Thymus (tissue), 11 donors: Measurements from ENCODE around the gene ANKRD13A. TPM values are rescaled to one million over a fixed set of nuclear protein-coding genes. Genes with fewer than 3 reads are reported as not detected.

Source experiments
- DNase-seq, 9 donors: peaks; one replicate each; pipeline ENCODE4 v3.0.0-alpha.2; 2013; ENCODE audit warnings: low spot score in 9 of 9, low read depth in 6 of 9, missing footprints in 1 of 9
- H3K27ac ChIP-seq, 2 donors: one replicate each; pipeline ENCODE4 v1.5.1; 2013; ENCODE audit warnings: control low read depth in 1 of 2, low read depth in 1 of 2, low read length in 1 of 2, mild to moderate bottlenecking in 1 of 2, moderate library complexity in 1 of 2
- H3K27me3 ChIP-seq, 2 donors: one replicate each; pipeline ENCODE4 v1.5.1; 2013; ENCODE audit warnings: low read length in 1 of 2; ENCODE audit not compliant: control insufficient read depth in 2 of 2, insufficient read depth in 1 of 2
- H3K36me3 ChIP-seq, 2 donors: one replicate each; pipeline ENCODE4 v1.5.1; 2013; ENCODE audit warnings: low read length in 1 of 2, mild to moderate bottlenecking in 1 of 2, moderate library complexity in 1 of 2; ENCODE audit not compliant: control insufficient read depth in 2 of 2, insufficient read depth in 2 of 2
- H3K4me1 ChIP-seq, 2 donors: one replicate each; pipeline ENCODE4 v1.5.1; 2013; ENCODE audit warnings: low read length in 2 of 2; ENCODE audit not compliant: control insufficient read depth in 2 of 2, insufficient read depth in 2 of 2
- H3K4me3 ChIP-seq, 2 donors: one replicate each; pipeline ENCODE4 v1.5.1; 2013; ENCODE audit warnings: low read length in 2 of 2, control low read depth in 1 of 2, mild to moderate bottlenecking in 1 of 2
- H3K9me3 ChIP-seq, 2 donors: one replicate each; pipeline ENCODE4 v1.5.1; 2013; ENCODE audit warnings: low read length in 1 of 2, mild to moderate bottlenecking in 1 of 2; ENCODE audit not compliant: control insufficient read depth in 2 of 2, insufficient read depth in 1 of 2
- WGBS: extraction: QIAGEN DNeasy Blood & Tissue Kit; methylation state at CpG from one replicate; pipeline ENCODE4 v1.1.7; 2013; 5-methylcytosine and 5-hydroxymethylcytosine counted together
- polyA plus RNA-seq: library from polyadenylated mRNA; stranded (reverse); fragments of 200-250 nt; gene quantifications from one replicate; pipeline ENCODE4 v1.2.3, GENCODE V29; 2013
- total RNA-seq: library from RNA; stranded (reverse); fragments of 120-200 nt; gene quantifications from one replicate; pipeline ENCODE4 v1.2.4, GENCODE V29; 2013
- donor health status: healthy.

ANKRD13A gene
- total and polyA plus RNA-seq, 2 donors: 30.8 to 47.2 TPM

GRCh38 chr12:109998241-109998903 lies 858 bp upstream of the ANKRD13A start:
- H3K4me1 ChIP-seq: peaks cover 28 to 29% of the 10 kb centered on the region in 2 donors
- 80% methylated on average over 9 of the region's 9 CpGs for WGBS

DNA sequence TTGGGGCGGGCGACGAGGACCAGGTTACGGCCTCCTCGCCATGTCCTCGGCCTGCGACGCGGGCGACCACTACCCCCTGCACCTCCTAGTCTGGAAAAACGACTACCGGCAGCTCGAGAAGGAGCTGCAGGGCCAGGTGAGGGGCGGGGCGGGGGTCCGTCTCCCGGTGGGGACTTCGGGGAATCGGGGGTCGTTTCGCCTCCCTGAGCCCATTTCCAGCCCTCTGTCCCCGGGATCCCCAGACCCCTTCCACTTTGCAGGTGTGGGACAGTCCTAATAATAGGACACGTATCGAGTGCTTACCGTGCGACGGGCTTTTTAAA lies 380 bp downstream of the ANKRD13A start:
- H3K9me3 ChIP-seq: no peaks in the 10 kb centered on the region
- peak overlapping the region; percentile 75 to 97 for H3K4me3 ChIP-seq
- under 1% methylated on average over 27 of the region's 27 CpGs for WGBS
- peaks cover 24% of the 10 kb centered on the region in 2 donors for H3K4me1 ChIP-seq
- no peak for DNase-seq
- no peak overlapping the region for H3K27ac ChIP-seq
- peaks cover 0 to 4% of the 10 kb centered on the region in 2 donors for H3K27me3 ChIP-seq
- H3K36me3 ChIP-seq: peaks cover 7 to 10% of the 10 kb centered on the region in 2 donors

More at GRCh38 chr12:109998241-109998903, 858 bp upstream of the ANKRD13A start:
- H3K27ac ChIP-seq: peak overlapping the region in 1 of 2 donors; percentile 46
- H3K4me3 ChIP-seq: peak overlapping the region; percentile 75 to 97
- peak in 1 of 9 donors; percentile 8 for DNase-seq
- peaks cover 6 to 7% of the 10 kb centered on the region in 2 donors for H3K36me3 ChIP-seq
- no peaks in the 10 kb centered on the region for H3K9me3 ChIP-seq
- H3K27me3 ChIP-seq: peaks cover 0 to 4% of the 10 kb centered on the region in 2 donors

GRCh38 chr12:109999983-110000505 lies 814 bp downstream of the ANKRD13A start:
- no peaks in the 10 kb centered on the region for H3K9me3 ChIP-seq
- H3K4me3 ChIP-seq: peak overlapping the region; percentile 75 to 97
- peaks cover 24% of the 10 kb centered on the region in 2 donors for H3K4me1 ChIP-seq
- peak in 2 of 9 donors; percentile 4 to 37 for DNase-seq
- peaks cover 0 to 4% of the 10 kb centered on the region in 2 donors for H3K27me3 ChIP-seq
- no peak overlapping the region for H3K27ac ChIP-seq
- peaks cover 7 to 10% of the 10 kb centered on the region in 2 donors for H3K36me3 ChIP-seq
- WGBS: 8% methylated on average over 17 of the region's 17 CpGs

DNA sequence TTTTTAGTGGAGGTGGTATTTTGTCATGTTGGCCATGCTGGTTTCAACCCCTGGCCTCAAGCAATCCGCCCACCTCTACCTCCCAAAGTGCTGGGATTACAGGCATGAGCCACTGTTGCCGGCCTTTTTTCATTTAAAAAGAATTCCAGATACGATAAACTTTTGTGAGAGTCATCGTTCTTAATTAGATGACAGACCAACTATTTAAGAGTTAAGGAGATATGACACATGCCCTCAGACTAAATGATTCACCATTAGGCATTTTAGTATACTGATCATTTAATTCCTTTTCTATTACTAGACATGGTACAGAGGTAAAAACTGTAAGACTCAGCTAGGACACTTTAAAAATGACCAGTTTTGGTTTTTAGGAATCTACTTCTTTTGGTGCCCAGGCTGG lies 2.4 kb downstream of the ANKRD13A start:
- peaks cover 7 to 10% of the 10 kb centered on the region in 2 donors for H3K36me3 ChIP-seq
- H3K27me3 ChIP-seq: peaks cover 0 to 4% of the 10 kb centered on the region in 2 donors
- H3K4me3 ChIP-seq: no peak overlapping the region
- 98% methylated on average over 4 of the region's 4 CpGs for WGBS
- no peaks in the 10 kb centered on the region for H3K9me3 ChIP-seq
- H3K27ac ChIP-seq: no peak overlapping the region
- DNase-seq: no peak
- peaks cover 21% of the 10 kb centered on the region in 2 donors for H3K4me1 ChIP-seq

GRCh38 chr12:110002676-110003515 lies 3.7 kb downstream of the ANKRD13A start:
- Histone ChIP-seq H3K4me3 (no peak overlapping the region), H3K9me3 (no peaks in the 10 kb centered on the region), H3K4me1 (peaks cover 20% of the 10 kb centered on the region in 2 donors), H3K27me3 (peaks cover 0 to 4% of the 10 kb centered on the region in 2 donors), H3K27ac (no peak overlapping the region), H3K36me3 (peaks cover 7 to 10% of the 10 kb centered on the region in 2 donors)
- DNase-seq: no peak
- 94% methylated on average over 8 of the region's 8 CpGs for WGBS

DNA sequence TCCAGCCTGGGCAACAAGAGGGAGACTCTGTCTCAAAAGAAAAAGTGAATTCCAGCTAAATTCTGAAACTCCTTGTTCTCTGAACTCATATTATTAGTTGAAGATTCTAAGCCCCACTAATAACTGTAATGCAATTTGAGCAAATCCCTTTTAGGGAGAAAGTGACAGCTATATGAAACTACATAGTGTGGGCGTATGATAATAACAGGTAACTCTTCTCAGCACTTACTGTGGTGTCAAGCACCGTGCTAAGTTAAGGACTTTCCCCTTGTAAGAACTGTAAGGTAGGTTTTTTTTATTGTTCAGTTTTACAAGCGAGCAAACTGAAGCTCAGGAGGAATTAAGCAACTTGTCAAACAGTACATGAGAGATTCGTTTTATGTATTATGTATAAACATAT lies 5.4 kb downstream of the ANKRD13A start:
- no peak overlapping the region for H3K27ac ChIP-seq
- peaks cover 0 to 4% of the 10 kb centered on the region in 2 donors for H3K27me3 ChIP-seq
- no peak overlapping the region for H3K4me3 ChIP-seq
- H3K4me1 ChIP-seq: peaks cover 9 to 12% of the 10 kb centered on the region in 2 donors
- peaks cover 7 to 10% of the 10 kb centered on the region in 2 donors for H3K36me3 ChIP-seq
- no peak for DNase-seq
- WGBS: 89% methylated on average over 4 of the region's 4 CpGs
- no peaks in the 10 kb centered on the region for H3K9me3 ChIP-seq

- WGBS: 88% methylated on average over 7 of the region's 7 CpGs
- H3K36me3 ChIP-seq: peaks cover 7 to 10% of the 10 kb centered on the region in 2 donors
- H3K4me3 ChIP-seq: no peak overlapping the region
- H3K9me3 ChIP-seq: no peaks in the 10 kb centered on the region
- no peak overlapping the region for H3K27ac ChIP-seq
- H3K4me1 ChIP-seq: peaks cover 2 to 5% of the 10 kb centered on the region in 2 donors
- no peaks in the 10 kb centered on the region for H3K27me3 ChIP-seq
- DNase-seq: no peak
These were observed 6.2 kb downstream of the ANKRD13A start for GRCh38 chr12:110005319-110005973.

DNA sequence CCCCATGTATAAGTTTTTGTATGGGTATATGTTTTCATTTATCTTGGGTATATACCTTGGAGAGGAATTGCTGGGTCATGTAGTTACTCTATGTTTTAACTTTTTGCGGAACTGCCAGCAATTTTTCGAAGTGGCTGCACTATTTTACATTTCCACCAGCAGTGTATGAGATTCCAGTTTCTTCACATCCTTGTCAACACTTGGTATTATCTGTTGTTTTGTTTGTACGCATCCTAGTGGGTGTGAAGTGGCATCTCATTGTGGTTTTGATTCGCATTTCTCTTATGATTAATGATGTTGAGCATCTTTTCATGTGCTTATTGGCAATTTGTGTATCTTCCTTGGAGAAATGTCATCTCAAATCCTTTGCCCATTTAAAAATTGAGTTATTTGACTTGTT lies 6.9 kb downstream of the ANKRD13A start:
- peaks cover 0 to 2% of the 10 kb centered on the region in 2 donors for H3K4me1 ChIP-seq
- H3K27me3 ChIP-seq: no peaks in the 10 kb centered on the region
- WGBS: 97% methylated on average over 4 of the region's 4 CpGs
- H3K27ac ChIP-seq: no peak overlapping the region
- no peak for DNase-seq
- H3K36me3 ChIP-seq: peaks cover 7 to 10% of the 10 kb centered on the region in 2 donors
- no peak overlapping the region for H3K4me3 ChIP-seq
- no peaks in the 10 kb centered on the region for H3K9me3 ChIP-seq
